Left colon (tissue), 2 donors: ENCODE measurements around the gene AMBP. TPM values are rescaled to one million over a fixed set of nuclear protein-coding genes. Genes with fewer than 3 reads are reported as not detected.

Experiments
- ATAC-seq: fragments of 200-7000 bp; cut with Tn5 transposase; one replicate; pipeline ENCODE4 v1.9.1; 2020; ENCODE audit warnings: mild to moderate bottlenecking, moderate library complexity
- DNase-seq, 2 donors: peaks; one replicate each; pipeline ENCODE4 v3.0.0-alpha.2; 2020
- intact Hi-C, 2 donors: fragments of 100-400 bp; cut with DNase I in 1 of 2; cut with micrococcal nuclease in 1 of 2; formaldehyde crosslinking; loops; one replicate each; pipeline versions ENCODE4 v1.11.2 to v1.14.0; 2022; cut with DNase I, micrococcal nuclease
- total RNA-seq, 2 donors: library from RNA; stranded (reverse); fragmentation: NEBNext Ultra II Directional; extraction: Animal tissue kit (Norgen Biotek cat#: 25700); gene quantifications; one replicate each; pipeline ENCODE4 v1.2.1, GENCODE V29; 2021
- donor health status: DM: no; HTN: no; CAD: no.
- donor health status: DM: yes; HTN: yes; CAD: no.

AMBP gene
- total RNA-seq, 2 donors from 2014 or later, result 0.39 to 0.64 TPM

DNA sequence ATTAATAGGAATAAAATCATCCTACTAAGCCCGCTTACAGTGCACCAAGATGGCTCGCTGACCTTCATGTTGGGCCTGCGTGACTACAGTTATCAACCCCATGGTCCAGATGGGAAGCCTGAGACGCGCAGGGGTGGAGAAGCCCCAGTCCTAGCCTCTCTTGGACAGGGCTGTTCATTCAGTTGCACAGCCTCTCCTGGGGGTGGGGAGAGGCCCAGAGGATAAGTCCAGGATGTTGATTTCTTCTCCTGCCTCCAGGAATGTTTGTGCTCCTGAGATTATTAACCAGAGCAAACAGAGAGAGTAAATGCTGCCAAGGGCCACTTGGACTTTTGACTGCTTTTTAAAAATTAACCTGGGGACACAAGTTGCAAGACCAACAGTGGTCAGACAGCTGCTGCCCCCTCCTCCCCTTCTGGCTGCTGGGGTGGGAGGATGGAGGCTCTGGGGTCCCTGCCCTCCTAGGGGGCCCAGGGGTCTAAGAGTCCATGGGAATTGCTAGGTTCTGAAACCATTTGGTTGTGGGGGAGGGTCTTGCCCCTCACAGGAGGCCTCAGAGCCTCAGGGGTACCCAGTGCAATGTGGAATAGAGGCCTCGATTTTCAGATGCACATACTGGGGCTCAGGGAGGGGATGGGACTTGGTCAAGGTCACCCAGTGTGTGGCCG, 2.8 kb upstream of the AMBP start:
- peak; percentile 82 for ATAC-seq
- peak; percentile 60 to 72 for DNase-seq
- intact Hi-C loops, result no loop called here

- ATAC-seq (peak; percentile 3), DNase-seq (no peak)
- intact Hi-C loops, result no loop called here
These were observed 2.2 kb upstream of the AMBP start for GRCh38 chr9:114080195-114080772.

DNA sequence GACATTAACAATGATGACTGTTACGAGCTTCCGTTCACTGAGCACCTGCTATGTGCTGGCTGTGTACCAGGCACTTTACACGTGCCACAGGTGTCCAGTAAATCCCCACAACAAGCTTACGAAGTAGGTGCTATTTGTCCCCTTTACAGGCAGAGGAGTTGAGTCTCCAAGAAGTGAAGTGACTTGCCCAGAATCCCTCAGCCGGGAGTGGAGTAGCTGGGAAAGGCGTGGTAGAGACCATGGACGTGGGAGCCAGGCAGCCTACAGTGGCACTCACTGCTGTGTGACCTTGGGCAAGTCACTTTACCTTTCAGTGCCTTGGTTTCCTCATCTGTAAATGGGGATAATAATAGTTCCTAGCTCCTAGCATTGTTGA, 669 bp upstream of the AMBP start:
- intact Hi-C loops, result no loop called here
- DNase-seq (no peak), ATAC-seq (no peak)

GRCh38 chr9:114077162-114077837, 800 bp downstream of the AMBP start:
- intact Hi-C loops, result no loop called here
- DNase-seq, result no peak
- ATAC-seq, result no peak

DNA sequence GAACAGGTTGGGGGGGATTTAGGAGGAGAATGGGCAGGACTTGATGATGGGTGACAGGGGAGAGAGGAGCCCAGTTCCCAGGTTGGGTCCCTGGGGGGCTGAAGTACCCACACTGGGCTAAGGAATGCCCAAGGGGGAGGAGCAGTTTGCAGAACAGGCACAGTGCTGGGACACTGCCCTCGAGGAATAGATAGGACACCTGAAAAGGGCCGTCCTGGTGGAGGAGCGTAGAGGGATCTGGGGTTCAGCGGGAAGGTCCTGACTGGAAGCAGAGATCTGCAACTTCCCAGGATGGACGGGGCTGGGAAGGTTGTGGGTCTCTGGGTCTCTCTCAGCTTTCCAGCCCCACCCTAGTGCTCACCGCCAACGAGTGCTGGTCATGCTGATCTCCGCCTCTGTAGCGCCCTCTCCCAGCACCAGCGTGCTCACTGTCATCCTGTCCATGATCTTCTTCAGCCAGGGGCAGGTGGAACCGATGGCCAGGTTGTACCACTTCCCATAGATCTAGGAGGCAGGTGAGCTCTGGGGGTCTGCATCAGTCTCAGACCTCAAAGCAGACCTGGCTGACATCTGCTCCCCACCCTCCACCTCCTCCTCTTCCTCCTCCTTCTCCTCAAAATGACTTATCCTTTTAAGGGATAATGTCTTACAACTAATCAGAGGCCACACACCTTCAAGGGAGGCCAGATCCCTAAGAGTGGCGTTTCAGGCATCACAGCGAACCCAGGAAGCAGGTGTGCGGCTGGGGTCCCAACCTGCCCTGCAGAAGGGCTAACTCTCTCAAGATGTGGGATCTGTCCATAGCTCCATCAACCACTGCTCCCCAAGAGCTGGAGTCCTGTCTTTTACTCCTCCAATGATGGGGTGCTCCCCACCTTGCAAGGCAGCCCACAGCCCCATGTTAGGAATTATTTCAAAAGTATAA, 1.6 kb downstream of the AMBP start:
- no peak for DNase-seq
- intact Hi-C loops, result no loop called here
- no peak for ATAC-seq

DNA sequence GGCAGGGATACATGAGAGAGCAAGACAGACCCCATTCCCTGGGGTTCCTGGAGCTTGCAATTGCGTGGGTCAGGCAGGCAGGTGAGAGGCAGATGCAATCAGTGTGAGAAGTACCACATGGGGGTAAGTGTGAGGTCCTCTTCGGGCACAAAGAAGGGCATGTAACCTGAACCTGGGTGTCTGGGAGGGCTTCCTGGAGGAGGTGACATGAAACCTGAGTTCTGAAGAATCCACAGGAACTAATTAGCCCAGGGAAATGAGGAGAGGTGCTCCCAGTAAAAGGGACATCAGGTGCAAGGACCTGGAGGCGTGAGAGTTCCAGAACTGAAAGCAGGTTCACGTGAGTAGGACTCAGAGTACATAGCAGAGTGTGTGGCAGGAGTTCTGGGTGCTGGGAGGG, 2.5 kb downstream of the AMBP start:
- intact Hi-C loops, result no loop called here
- DNase-seq, result no peak
- ATAC-seq, result no peak

GRCh38 chr9:114072184-114073140, 5.6 kb downstream of the AMBP start:
- ATAC-seq (peak; percentile 53), DNase-seq (peak in 1 of 2 donors; percentile 47)
- intact Hi-C loops, result no loop called here

- ATAC-seq (no peak), DNase-seq (no peak)
- intact Hi-C loops, result no loop called here
These were observed 6.8 kb downstream of the AMBP start for GRCh38 chr9:114071197-114071795.

DNA sequence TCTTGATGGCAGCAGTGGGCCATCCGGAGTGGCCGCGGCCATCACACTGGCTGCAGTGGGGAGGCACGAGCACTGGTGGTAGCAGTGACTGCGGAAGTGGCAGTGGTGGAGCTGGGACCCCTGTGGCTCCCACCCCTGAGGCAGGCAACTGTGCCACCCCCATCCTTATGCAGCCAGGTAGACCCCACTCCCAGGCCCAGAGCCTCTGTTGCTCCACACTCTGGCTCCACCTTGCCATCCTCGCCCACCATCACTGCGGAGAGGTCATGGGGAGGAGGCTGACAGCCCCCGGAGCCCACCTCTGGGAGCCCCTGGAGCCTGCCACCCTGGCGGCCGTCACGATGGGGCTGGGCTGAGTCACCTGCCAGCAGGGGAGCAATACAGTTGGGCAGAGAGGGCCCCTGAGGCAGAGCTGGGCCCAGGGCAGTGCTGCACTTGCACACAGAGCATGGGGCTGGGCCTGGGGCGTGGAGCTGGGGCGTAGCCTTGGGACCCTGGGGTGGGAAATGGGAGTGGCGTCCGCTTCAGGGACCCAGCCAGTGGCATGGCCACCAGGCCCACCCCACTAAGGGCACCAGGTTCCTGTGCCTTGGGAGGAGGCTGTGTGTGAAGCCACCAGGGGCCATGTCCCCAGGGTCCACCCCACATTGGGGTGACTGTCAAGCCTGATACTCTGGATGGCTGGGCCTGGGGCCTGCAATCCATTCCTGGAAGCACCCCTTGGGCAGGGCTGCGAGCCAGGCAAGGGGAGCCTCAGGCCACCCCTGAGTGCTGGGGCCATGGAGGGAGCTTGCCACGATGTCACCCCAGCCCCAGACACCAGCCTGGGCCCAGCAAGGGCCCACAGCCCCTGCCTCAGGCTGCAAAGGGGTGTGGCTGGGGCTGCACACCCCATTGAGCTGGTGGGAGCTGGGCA, 7.7 kb downstream of the AMBP start:
- peak; percentile 21 to 23 for DNase-seq
- ATAC-seq, result peak; percentile 14

GRCh38 chr9:114069476-114070187, 8.5 kb downstream of the AMBP start:
- ATAC-seq (peak; percentile 90), DNase-seq (peak in 1 of 2 donors; percentile 19)

More for the DNA sequence above, 7.7 kb downstream of the AMBP start:
- intact Hi-C loops, result no loop called here

GRCh38 chr9:114065304-114065703, 12.8 kb downstream of the AMBP start:
- DNase-seq (no peak), ATAC-seq (no peak)
- intact Hi-C loops, result no loop called here

More at GRCh38 chr9:114069476-114070187, 8.5 kb downstream of the AMBP start:
- intact Hi-C loops, result no loop called here

DNA sequence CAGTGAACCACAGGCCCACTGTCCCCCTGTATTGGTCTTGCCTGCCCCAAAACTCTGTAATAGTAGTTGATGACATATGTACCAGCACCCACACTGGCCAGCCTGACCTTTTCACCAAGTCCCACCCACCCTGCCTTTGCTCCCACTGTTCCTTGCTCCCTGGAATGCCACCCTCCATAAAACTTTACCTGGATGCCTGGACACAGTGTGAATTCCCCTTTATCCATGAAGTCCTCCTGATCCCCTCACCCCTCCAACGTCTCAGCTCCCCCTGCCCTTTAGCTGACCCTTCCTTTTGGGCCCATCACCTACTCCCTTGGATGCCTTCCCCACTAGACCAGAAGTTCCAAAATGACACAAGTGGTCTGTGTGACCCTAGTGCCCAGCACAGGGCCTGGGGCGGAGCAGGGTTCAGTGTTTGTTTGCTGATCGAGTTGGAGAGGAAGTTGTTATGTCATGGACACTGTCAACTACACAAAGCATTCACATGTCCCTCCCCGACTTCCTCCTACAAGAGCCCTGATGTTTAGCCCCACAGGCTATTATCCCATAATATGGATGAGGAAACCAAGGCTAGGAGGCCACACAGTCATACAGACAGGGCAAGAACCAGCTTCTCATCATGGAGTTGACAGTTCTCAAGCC, 16.1 kb downstream of the AMBP start:
- DNase-seq (no peak), ATAC-seq (peak; percentile 86)
- intact Hi-C loops, result no loop called here

DNA sequence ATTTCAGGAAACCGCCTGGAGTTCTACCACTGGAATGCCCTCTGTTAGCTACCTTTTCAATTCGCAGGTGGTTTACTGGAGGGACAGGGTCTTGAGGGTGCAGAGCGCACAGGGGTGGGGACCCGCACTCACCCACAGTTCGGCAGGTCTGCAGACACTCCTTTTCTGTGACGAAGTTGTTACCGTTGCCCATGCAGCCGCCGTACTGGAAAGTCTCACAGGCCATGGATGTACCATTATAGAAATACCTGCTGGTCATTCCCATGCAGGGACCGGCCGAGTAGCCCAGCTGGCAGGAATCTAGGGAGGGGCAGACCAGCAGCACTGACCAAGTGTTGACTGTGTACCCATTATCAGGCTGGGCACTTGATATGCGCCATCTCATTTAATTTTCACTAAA, 16.8 kb downstream of the AMBP start:
- intact Hi-C loops, result no loop called here
- DNase-seq (no peak), ATAC-seq (no peak)

- no peak for DNase-seq
- ATAC-seq, result no peak
- intact Hi-C loops, result no loop called here
These were observed 17.4 kb downstream of the AMBP start for GRCh38 chr9:114060711-114061110.

- no peak for ATAC-seq
- no peak for DNase-seq
- intact Hi-C loops, result no loop called here
These were observed 18.0 kb downstream of the AMBP start for GRCh38 chr9:114060070-114060469.
